ENCODE results near the gene PCNX1.

The PCNX1 gene

DNA sequence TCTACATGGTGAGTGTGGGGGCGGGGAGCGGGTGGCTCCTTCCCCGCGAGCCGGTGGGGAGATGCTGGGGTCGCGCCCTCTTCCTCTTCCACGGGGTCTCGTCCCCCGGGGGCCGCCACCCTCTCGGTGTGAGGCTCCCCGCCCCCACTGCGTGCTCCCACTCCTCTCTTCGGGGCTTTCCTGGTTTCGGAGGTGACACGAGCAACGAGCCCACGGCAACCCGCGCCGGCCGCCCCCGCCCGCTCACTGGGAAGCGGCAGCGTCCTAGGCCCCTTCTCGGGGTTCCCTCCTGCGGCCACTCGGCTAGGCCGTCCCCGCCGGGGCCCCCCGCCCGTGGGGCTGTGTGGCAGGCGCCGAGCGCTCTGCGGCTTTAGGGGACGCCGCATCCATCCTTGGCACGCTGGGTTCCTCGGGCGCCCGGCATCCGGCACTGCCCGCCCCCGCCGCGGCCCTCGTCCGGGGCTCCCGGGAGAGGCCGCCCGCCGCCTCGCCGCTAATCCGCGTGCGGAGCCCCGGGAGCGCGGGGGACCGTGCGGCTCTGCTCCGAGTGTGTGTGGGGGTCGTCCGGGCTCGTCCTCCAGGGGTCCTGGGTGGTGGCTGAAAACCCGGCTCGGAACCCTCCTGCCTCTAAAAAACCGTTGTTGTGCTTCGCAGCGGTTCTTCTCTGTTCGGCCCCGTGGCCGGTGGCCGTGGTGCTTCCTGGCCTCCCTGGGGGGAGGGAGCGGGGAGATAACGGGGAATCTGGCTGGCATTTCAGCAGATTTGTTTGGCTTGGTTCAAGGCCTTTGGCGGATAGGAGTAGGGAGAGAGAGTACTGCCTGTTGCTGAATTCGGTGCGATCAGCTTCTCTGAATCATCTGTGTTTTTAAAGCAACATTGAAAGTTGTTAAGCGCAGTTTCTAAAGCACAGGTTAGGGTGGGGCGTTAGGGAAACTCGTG lies 1.0 kb downstream of the PCNX1 start:
- DNase-seq (ENCODE audit: low read depth in 1 of 2, low spot score in 1 of 2): no peak
- peak overlapping the region; percentile 65 for H3K4me3 ChIP-seq (replicated peaks; ENCODE audit: insufficient read depth, low read length)
- H3K27me3 ChIP-seq (ENCODE audit: insufficient read depth, poor library complexity, severe bottlenecking): no peaks in the 10 kb centered on the region
- H3K27ac ChIP-seq (replicated peaks): peak overlapping the region; percentile 88
- TF ChIP-seq, protein P1, sequence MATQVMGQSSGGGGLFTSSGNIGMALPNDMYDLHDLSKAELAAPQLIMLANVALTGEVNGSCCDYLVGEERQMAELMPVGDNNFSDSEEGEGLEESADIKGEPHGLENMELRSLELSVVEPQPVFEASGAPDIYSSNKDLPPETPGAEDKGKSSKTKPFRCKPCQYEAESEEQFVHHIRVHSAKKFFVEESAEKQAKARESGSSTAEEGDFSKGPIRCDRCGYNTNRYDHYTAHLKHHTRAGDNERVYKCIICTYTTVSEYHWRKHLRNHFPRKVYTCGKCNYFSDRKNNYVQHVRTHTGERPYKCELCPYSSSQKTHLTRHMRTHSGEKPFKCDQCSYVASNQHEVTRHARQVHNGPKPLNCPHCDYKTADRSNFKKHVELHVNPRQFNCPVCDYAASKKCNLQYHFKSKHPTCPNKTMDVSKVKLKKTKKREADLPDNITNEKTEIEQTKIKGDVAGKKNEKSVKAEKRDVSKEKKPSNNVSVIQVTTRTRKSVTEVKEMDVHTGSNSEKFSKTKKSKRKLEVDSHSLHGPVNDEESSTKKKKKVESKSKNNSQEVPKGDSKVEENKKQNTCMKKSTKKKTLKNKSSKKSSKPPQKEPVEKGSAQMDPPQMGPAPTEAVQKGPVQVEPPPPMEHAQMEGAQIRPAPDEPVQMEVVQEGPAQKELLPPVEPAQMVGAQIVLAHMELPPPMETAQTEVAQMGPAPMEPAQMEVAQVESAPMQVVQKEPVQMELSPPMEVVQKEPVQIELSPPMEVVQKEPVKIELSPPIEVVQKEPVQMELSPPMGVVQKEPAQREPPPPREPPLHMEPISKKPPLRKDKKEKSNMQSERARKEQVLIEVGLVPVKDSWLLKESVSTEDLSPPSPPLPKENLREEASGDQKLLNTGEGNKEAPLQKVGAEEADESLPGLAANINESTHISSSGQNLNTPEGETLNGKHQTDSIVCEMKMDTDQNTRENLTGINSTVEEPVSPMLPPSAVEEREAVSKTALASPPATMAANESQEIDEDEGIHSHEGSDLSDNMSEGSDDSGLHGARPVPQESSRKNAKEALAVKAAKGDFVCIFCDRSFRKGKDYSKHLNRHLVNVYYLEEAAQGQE (IDR thresholded peaks at IDR 0.05; ENCODE audit: insufficient replicate concordance, low read depth): no peak

DNA sequence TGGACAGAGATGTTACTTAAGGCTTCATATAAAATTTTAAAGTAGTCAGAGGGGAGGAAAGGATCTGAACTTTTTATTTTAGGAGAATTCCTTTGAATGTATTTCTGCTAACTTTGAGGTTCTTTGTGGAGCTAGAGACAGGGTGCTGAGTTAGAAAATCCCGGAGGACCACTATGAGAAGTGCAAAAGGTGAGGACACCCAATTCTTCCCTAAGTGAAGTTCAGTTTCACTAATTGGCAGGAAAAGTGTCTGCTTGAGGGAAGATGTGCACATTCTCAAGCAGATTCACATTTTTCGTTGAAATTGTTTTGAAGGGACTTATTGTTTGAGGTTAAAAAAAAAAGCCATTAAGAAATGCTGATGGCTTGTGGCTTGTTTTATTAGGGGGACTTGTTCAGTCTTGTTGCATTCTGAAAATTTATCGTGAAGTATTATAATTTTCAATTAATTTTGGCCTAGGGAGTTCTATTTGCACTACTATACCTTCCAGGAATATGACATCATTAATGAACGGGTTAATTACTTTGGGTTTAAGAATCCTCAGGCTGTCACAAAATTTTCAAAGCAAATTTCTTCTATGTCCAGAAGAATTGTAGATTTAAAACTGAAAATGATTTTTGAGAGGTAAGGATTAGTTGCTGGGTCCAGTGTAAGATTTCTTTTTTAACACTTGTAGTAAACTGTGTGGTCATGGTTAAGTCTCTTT lies 1.8 kb downstream of the PCNX1 start:
- H3K27me3 ChIP-seq (ENCODE audit: insufficient read depth, poor library complexity, severe bottlenecking): no peaks in the 10 kb centered on the region
- TF ChIP-seq GABPA (IDR thresholded peaks at IDR 0.05; ENCODE audit: low read depth) (no peak), SPI1 (IDR thresholded peaks at IDR 0.05; ENCODE audit: borderline replicate concordance, low read depth) (no peak), POLR2AphosphoS5 (IDR thresholded peaks at IDR 0.05; ENCODE audit: low read depth) (no peak)
- TF ChIP-seq, protein P1 (IDR thresholded peaks at IDR 0.05; ENCODE audit: insufficient replicate concordance, low read depth): no peak
- TF ChIP-seq, protein P2, sequence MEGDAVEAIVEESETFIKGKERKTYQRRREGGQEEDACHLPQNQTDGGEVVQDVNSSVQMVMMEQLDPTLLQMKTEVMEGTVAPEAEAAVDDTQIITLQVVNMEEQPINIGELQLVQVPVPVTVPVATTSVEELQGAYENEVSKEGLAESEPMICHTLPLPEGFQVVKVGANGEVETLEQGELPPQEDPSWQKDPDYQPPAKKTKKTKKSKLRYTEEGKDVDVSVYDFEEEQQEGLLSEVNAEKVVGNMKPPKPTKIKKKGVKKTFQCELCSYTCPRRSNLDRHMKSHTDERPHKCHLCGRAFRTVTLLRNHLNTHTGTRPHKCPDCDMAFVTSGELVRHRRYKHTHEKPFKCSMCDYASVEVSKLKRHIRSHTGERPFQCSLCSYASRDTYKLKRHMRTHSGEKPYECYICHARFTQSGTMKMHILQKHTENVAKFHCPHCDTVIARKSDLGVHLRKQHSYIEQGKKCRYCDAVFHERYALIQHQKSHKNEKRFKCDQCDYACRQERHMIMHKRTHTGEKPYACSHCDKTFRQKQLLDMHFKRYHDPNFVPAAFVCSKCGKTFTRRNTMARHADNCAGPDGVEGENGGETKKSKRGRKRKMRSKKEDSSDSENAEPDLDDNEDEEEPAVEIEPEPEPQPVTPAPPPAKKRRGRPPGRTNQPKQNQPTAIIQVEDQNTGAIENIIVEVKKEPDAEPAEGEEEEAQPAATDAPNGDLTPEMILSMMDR (IDR thresholded peaks at IDR 0.05; ENCODE audit: insufficient read depth, low read length): no peak
- DNase-seq (ENCODE audit: low read depth in 1 of 2, low spot score in 1 of 2): no peak
- peak overlapping the region; percentile 65 for H3K4me3 ChIP-seq (replicated peaks; ENCODE audit: insufficient read depth, low read length)
- H3K27ac ChIP-seq (replicated peaks): peak overlapping the region; percentile 88

DNA sequence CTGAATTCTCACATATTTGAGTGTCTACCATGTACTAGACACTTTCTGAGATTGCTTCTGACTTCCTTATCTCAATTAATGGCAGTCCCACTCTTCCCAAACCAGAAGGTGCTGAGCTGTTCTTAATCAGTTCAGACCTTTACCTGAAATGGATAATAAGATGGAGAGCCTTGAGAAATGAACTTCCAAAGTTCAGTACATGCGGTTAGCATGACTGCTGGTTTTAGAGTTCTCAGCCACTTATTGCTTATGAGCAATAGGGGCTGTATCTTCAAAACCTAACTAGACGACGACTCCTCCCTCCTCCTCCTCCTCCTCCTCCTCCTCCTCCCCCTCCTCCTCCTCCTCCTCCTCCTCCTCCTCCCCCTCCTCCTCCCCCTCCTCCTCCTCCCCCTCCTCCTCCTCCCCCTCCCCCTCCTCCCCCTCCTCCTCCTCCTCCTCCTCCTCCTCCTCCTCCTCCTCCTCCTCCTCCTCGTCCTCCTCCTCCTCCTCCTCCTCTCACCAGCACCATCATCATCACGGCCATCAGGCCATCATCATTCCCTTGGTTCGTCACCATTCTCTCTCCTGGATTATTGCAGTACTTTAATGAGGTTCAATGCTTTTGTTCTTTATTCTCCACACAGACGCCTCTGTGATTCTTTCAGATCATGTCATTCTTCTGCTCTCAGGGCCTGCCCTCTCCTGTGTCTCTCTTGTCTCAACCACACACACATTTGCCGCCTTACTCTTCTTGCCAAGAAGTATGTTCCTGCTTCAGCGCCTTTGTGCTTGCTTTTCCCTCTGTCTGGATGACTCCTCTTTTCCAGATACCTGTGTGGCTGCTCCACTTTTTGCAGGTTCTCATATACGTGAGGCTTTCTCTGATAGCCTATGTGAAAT lies 2.7 kb downstream of the PCNX1 start:
- Histone ChIP-seq H3K27me3 (ENCODE audit: insufficient read depth, poor library complexity, severe bottlenecking) (no peaks in the 10 kb centered on the region), H3K4me3 (replicated peaks; ENCODE audit: insufficient read depth, low read length) (peak overlapping the region; percentile 65), H3K27ac (replicated peaks) (peak overlapping the region; percentile 88)
- TF ChIP-seq POLR2AphosphoS5 (IDR thresholded peaks at IDR 0.05; ENCODE audit: low read depth) (no peak), GABPA (IDR thresholded peaks at IDR 0.05; ENCODE audit: low read depth) (no peak), SPI1 (IDR thresholded peaks at IDR 0.05; ENCODE audit: borderline replicate concordance, low read depth) (no peak)
- TF ChIP-seq, protein P2 (IDR thresholded peaks at IDR 0.05; ENCODE audit: insufficient read depth, low read length): no peak
- TF ChIP-seq, protein P1 (IDR thresholded peaks at IDR 0.05; ENCODE audit: insufficient replicate concordance, low read depth): no peak
- peak in 1 of 2 experiments; percentile 38 for DNase-seq (ENCODE audit: low read depth in 1 of 2, low spot score in 1 of 2)
